GM19468 (cell line): ENCODE measurements around the gene PLCG1.

Experiments used
- ATAC-seq: cut with Tn5 transposase; IDR thresholded peaks from one replicate; pipeline ENCODE4 v1.9.1; 2021; ENCODE audit warnings: mild to moderate bottlenecking, moderate library complexity, moderate number of reproducible peaks; ENCODE audit not compliant: unreplicated experiment; ENCODE audit errors: extremely low read depth

Gene PLCG1

DNA sequence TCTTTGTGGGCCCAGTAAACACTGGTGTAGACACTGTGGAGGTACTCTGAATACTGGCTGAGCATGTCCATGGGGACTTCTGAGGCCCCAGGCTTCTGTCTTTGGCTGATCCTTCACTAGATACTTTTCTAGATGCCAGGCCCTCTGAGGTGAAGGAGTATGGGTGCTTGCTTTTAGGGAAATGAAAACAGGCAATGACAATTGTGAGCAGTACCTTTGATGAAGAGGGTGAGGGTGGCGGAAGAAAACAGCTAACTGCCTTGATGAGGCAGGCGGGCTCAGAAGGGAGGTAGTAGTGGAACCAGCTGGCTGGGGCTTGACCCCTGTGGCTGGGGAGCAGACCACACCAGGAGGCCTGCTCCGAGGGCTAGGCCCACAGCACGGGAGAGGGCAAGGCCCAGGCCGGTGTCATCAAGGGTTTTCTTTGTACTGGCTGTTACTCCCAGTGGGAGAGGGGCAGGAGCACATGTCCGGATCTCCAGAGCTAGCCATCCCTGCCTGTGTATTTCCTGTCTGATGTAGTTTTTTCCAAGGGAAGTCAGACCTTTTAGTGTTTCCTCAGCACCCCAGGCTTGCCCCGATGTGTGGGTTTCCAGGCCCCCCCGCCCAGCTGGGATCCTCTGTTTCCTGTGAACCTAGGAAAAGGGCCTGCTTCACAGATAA is 3.9 kb downstream of the PLCG1 start:
- no peak for ATAC-seq

GRCh38 chr20:41142245-41142644 is 4.9 kb downstream of the PLCG1 start:
- no peak for ATAC-seq

DNA sequence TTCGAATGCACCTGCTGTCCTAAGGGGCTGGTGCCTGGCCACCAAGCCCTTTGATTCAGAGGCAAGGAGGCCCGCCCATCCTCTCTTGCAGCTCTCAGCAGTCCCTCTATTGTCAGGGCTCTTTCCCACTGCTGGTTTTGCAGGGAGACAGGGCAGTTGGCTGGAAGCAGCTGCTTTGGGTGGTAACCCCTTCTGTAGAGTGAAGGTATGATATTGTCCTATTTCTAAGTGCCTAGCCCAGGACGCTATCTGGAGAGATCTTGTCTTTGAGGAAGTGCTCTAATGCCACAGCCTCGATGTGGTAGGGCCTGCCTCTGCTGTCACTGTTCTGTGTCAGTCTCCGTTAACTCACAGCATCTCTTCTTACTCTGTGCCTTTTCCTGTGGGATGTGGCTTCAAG is 5.6 kb downstream of the PLCG1 start:
- no peak for ATAC-seq

DNA sequence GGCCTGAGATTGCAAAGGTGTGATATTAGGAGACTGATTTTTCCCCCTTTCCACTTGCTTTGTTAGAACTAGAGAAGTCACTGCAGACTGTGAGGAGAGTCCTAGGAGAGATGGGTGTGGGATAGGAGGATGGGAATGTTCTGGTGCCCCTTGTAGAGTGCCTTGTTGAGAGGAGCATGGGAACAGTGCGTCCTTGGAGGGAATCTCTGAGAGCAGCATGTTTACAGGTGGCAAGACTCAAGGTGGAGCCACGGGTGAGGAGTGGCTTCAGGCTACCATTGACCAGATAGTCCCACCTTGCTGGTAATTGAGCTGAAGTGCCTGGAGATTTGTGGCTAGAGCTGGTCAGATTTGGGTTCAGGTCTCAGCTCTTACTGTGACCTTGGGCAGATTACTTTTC is 6.0 kb downstream of the PLCG1 start:
- ATAC-seq, result no peak

DNA sequence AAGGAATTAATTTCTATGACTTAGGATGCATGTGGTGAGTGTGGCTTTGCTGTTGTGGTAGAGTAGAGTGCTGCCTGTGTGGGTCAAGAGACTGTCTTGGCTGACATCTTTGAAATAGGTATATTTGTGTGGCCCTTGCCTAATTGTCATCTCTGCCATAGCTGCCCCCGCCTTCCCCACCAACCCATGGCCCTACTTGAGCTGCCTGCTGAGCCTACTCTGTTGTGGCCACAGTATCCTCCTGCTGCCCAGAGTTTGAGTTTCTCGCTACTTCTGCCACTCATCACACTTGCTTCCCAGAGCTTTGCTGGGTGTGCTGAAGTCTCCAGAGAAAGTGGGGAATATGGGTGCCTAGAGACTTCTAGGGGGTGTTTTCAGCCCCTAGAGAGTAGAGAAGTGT is 8.0 kb downstream of the PLCG1 start:
- no peak for ATAC-seq

DNA sequence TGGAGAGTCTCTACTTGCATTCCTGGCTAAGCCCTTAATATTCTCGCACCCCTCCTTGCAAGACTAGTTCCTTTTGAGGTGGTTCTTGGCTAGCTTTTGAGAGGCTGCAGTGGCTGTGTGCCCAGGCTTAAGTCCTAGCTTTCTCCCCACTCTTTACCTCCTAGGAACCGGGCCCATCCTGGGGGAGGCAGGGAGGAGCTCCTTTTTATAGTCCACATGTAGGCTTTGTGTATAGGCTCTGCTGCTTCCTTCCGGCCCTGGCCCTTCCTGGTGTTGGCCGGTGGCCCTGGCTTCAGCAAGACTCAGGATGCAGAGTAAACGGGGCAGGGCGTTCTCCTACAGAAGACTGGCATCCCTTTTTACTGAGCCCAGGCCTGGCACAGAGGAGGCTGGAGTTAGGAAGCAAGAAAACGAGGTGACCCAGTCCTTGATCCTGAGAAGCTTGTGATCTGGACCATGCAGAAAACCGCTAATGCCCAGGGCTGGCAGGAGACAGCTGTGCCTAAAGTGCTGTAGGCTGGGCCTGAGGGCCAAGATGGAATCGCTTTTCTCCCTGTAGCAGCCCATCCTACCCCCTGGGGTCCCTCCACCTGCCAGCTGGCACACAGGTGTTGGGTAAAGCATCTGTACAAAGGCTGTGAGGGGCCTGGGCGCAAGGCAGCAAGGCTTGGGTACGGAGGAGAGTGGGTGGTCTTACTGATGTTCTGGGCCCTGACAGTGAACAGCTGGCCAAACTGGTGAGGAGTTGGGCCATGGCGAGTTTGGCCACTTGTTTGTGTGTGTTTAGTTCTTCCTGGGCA is 8.7 kb downstream of the PLCG1 start:
- no peak for ATAC-seq

- ATAC-seq, result no peak
These were observed 10.4 kb downstream of the PLCG1 start for GRCh38 chr20:41147767-41148191.

GRCh38 chr20:41148942-41149341 is 11.6 kb downstream of the PLCG1 start:
- ATAC-seq, result no peak

DNA sequence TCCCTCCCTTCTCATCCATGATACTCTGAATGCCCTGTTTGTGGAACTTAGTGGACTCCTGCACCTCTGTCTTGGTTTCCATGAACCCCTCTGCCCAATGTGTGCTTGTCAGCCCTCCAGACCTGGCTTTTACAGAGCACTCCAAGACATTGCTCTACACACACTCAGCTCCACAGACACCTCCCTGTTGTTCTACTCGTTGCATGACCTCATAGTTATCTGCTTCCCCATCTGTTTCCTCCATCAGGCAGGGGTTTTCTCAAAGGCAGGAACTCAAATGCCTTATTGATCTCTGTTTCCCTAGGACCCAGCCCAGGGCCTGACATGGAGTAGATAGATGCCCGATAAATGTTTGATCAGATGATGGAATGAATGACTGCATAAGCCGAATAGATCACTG is 13.3 kb downstream of the PLCG1 start:
- ATAC-seq, result no peak

- ATAC-seq, result no peak
These were observed 14.0 kb downstream of the PLCG1 start for GRCh38 chr20:41151134-41151869.

GRCh38 chr20:41152108-41152757 is 14.9 kb downstream of the PLCG1 start:
- ATAC-seq, result no peak

DNA sequence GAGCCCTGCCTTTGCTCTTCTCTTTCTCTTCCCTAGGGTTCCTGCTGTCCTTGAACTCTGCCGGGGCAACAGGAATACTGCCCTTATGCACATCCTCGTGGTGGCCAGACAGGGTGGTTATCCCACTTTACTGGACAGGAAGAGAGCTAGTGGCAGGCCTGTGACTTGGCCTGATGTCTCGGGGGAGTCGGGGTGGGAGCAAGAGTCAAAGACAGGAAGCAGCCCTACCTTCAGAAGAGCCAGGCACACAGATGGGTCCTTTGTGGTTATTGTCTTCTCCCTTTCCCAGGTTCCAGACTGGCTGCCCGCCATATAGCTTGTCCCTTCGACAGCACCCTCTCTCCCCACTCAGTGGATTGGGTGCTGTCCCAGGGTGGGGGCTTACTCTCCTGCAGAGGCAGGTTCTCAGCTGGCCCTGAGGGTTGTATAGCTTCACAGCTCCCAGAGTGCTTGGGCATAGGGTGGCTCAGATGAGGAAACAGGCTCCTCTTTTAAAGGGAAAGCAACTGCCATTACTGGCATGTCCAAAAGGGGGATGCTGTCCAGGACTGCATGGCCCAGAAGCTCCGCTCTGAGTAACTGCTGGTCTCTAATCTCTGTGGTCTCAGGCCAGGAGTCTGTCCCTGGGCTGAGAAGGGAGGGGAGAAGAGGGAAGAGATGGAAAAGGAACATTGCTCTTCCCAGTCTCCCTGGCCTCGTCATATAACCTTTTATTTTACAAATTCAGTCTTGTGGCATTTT is 17.3 kb downstream of the PLCG1 start:
- ATAC-seq, result no peak

GRCh38 chr20:41155261-41155660 is 17.9 kb downstream of the PLCG1 start:
- no peak for ATAC-seq

GRCh38 chr20:41158082-41158625 is 20.8 kb downstream of the PLCG1 start:
- no peak for ATAC-seq

GRCh38 chr20:41159547-41159946 is 22.2 kb downstream of the PLCG1 start:
- no peak for ATAC-seq

GRCh38 chr20:41160686-41161085 is 23.3 kb downstream of the PLCG1 start:
- no peak for ATAC-seq

- ATAC-seq, result no peak
These were observed 24.5 kb downstream of the PLCG1 start for GRCh38 chr20:41161886-41162285.

DNA sequence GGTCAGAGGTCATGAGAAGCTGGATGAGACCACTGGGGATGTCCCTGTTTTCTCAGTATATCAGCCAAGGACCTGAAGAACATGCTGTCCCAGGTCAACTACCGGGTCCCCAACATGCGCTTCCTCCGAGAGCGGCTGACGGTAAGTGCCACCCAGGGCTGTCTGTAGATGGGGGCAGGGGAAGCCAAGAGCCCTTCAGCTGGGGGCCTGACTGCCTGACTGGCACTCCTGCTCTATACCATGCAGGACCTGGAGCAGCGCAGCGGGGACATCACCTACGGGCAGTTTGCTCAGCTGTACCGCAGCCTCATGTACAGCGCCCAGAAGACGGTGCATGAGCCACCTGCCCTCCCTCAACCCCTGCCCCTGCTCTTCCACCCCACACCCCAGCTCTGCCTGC is 25.1 kb downstream of the PLCG1 start:
- no peak for ATAC-seq

- no peak for ATAC-seq
These were observed 26.5 kb downstream of the PLCG1 start for GRCh38 chr20:41163821-41164220.
